Fibroblast of peridontal ligament (primary cell): ENCODE data around the gene OSBPL5.

Source experiments
- DNase-seq: peaks from one replicate; pipeline ENCODE4 v3.0.0-alpha.2; 2010; ENCODE audit errors: extremely low read depth

The OSBPL5 gene

GRCh38 chr11:3163241-3163981 is 1.7 kb downstream of the OSBPL5 start:
- no peak for DNase-seq

GRCh38 chr11:3162410-3163240 is 2.5 kb downstream of the OSBPL5 start:
- DNase-seq: no peak

- no peak for DNase-seq
These were observed 3.2 kb downstream of the OSBPL5 start for GRCh38 chr11:3161720-3162409.

GRCh38 chr11:3161309-3161708 is 3.8 kb downstream of the OSBPL5 start:
- no peak for DNase-seq

- DNase-seq: peak; percentile 90
These were observed 4.7 kb downstream of the OSBPL5 start for GRCh38 chr11:3160252-3161031.

GRCh38 chr11:3159296-3160190 is 5.6 kb downstream of the OSBPL5 start:
- DNase-seq: no peak

GRCh38 chr11:3158821-3159220 is 6.3 kb downstream of the OSBPL5 start:
- DNase-seq: no peak

GRCh38 chr11:3158131-3158591 is 6.9 kb downstream of the OSBPL5 start:
- no peak for DNase-seq

- DNase-seq: no peak
These were observed 7.6 kb downstream of the OSBPL5 start for GRCh38 chr11:3157381-3158130.

- DNase-seq: no peak
These were observed 8.3 kb downstream of the OSBPL5 start for GRCh38 chr11:3156661-3157311.

GRCh38 chr11:3156282-3156660 is 8.8 kb downstream of the OSBPL5 start:
- DNase-seq: peak; percentile 20

GRCh38 chr11:3155691-3156258 is 9.3 kb downstream of the OSBPL5 start:
- DNase-seq: peak; percentile 77

- DNase-seq: no peak
These were observed 9.9 kb downstream of the OSBPL5 start for GRCh38 chr11:3155216-3155615.

- no peak for DNase-seq
These were observed 11.0 kb downstream of the OSBPL5 start for GRCh38 chr11:3154001-3154599.

GRCh38 chr11:3153291-3153861 is 11.7 kb downstream of the OSBPL5 start:
- DNase-seq: peak; percentile 85

GRCh38 chr11:3152471-3153110 is 12.5 kb downstream of the OSBPL5 start:
- peak; percentile 17 for DNase-seq

- no peak for DNase-seq
These were observed 14.4 kb downstream of the OSBPL5 start for GRCh38 chr11:3150726-3151125.

GRCh38 chr11:3149852-3150188 is 15.3 kb downstream of the OSBPL5 start:
- no peak for DNase-seq
